ENCODE results near the gene PTRHD1. TPM values are rescaled to one million over a fixed set of nuclear protein-coding genes. Genes with fewer than 3 reads are reported as not detected.

PTRHD1 gene
- total RNA-seq, 1 donor from 2014 or later: 41.6 TPM

DNA sequence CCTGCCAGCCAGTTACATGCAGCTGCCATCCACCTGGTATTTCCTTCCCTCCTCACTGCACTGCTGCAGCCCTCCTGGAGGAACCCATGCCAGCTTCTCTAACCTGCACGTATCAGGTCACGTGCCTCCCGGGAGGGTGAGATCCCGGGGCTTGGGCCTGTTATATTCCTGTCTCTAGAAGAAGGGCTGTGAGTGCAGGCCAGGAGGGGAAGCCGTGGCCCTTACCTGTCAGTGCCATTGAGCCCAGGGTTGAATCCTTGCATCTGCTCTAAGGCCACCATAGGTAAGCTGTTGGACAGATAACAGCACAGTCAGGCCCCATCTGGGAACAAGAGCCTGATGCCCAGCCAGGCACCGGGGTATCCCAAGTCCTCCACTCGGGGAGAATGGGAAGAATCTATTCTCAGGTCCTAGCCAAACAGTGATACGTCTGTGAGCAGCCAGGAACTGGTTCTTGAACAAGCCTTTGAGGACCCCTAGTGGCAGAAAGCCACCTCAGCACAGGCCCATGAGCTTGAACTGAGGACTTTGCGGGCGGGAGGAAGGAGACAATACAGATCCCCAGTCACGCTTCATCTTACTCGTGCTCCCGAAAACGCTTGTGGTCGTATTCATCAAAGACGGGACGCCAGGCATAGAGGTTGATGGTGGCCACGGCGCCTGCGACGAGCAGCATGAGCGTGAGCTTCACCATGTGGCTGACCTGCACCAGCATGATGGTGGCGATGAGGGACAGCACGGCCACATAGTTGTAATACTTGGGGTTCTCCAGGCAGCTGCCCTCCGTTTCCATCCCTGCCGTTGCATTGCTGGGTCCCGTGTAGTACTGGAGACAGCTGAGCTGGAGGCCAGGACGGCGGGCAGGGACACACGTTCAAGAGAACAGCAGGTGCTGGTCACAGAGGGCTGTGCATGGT, 34.4 kb upstream of the PTRHD1 start:
- no peak overlapping the region for H3K4me3 ChIP-seq

DNA sequence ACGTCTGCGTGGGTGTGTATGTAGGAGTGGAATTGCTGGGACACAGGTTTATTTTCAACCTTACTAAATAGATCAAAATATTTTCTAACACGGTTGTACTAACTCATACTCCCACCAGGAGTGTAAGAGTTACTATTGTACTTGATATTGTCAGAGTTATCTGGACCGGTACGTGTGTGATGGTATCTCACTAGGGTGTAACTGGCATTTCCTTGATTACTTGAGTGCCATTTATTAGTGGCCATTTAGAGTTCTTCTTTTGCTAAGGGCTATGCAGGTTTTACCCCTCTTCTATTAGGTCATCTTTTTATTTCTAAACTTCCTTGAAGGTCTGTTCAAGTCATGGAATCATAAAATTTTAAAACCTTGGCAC, 33.6 kb upstream of the PTRHD1 start:
- no peak overlapping the region for H3K4me3 Mint-ChIP-seq
- H3K4me1 Mint-ChIP-seq: peaks cover 33% of the 10 kb centered on the region
- H3K27ac Mint-ChIP-seq: no peak overlapping the region
- no peaks in the 10 kb centered on the region for H3K9me3 Mint-ChIP-seq
- Histone ChIP-seq H3K36me3 (no peaks in the 10 kb centered on the region), H3F3A (ENCODE audit: low read depth) (peaks cover 30% of the 10 kb centered on the region), H3K4me3 (no peak overlapping the region), H3K9ac (no peak overlapping the region), H4K20me1 (ENCODE audit: low read depth) (peaks cover 9% of the 10 kb centered on the region), H3K27ac (no peak overlapping the region), H3K79me2 (ENCODE audit: low read depth) (peaks cover 8% of the 10 kb centered on the region), H2AFZ (replicated peaks) (no peak overlapping the region), H3K4me1 (peaks cover 17% of the 10 kb centered on the region), H3K4me2 (no peak overlapping the region), H3K27me3 (no peaks in the 10 kb centered on the region), H3K9me3 (ENCODE audit: low read depth) (no peaks in the 10 kb centered on the region)
- H3K36me3 Mint-ChIP-seq: peaks cover 32% of the 10 kb centered on the region
- H3K27me3 Mint-ChIP-seq (ENCODE audit: insufficient read depth, low read depth): peaks cover 17% of the 10 kb centered on the region
- TF ChIP-seq, protein P1, sequence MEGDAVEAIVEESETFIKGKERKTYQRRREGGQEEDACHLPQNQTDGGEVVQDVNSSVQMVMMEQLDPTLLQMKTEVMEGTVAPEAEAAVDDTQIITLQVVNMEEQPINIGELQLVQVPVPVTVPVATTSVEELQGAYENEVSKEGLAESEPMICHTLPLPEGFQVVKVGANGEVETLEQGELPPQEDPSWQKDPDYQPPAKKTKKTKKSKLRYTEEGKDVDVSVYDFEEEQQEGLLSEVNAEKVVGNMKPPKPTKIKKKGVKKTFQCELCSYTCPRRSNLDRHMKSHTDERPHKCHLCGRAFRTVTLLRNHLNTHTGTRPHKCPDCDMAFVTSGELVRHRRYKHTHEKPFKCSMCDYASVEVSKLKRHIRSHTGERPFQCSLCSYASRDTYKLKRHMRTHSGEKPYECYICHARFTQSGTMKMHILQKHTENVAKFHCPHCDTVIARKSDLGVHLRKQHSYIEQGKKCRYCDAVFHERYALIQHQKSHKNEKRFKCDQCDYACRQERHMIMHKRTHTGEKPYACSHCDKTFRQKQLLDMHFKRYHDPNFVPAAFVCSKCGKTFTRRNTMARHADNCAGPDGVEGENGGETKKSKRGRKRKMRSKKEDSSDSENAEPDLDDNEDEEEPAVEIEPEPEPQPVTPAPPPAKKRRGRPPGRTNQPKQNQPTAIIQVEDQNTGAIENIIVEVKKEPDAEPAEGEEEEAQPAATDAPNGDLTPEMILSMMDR (IDR thresholded peaks at IDR 0.05): no peak
- DNase-seq (ENCODE audit: low spot score): no peak

More for the DNA sequence above, 34.4 kb upstream of the PTRHD1 start:
- Mint-ChIP-seq H3K4me1 (peaks cover 31% of the 10 kb centered on the region), H3K4me3 (peak overlapping the region; percentile 60), H3K27me3 (ENCODE audit: insufficient read depth, low read depth) (peaks cover 22% of the 10 kb centered on the region), H3K36me3 (peaks cover 23% of the 10 kb centered on the region), H3K9me3 (no peaks in the 10 kb centered on the region), H3K27ac (peak overlapping the region; percentile 54)
- H3K79me2 ChIP-seq (ENCODE audit: low read depth): peaks cover 7% of the 10 kb centered on the region
- peaks cover 9% of the 10 kb centered on the region for H4K20me1 ChIP-seq (ENCODE audit: low read depth)
- no peak overlapping the region for H3K4me2 ChIP-seq
- DNase-seq (ENCODE audit: low spot score): peak; percentile 87
- no peak overlapping the region for H3K27ac ChIP-seq
- H3K36me3 ChIP-seq: no peaks in the 10 kb centered on the region
- H3K4me1 ChIP-seq: peaks cover 16% of the 10 kb centered on the region
- H3F3A ChIP-seq (ENCODE audit: low read depth): peaks cover 27% of the 10 kb centered on the region
- H2AFZ ChIP-seq (replicated peaks): no peak overlapping the region
- TF ChIP-seq, protein P1 (IDR thresholded peaks at IDR 0.05): peak; percentile 83
- no peak for TF ChIP-seq EZH2phosphoT487 (IDR thresholded peaks at IDR 0.05)
- no peaks in the 10 kb centered on the region for H3K27me3 ChIP-seq
- no peak overlapping the region for H3K9ac ChIP-seq
- H3K9me3 ChIP-seq (ENCODE audit: low read depth): no peaks in the 10 kb centered on the region

DNA sequence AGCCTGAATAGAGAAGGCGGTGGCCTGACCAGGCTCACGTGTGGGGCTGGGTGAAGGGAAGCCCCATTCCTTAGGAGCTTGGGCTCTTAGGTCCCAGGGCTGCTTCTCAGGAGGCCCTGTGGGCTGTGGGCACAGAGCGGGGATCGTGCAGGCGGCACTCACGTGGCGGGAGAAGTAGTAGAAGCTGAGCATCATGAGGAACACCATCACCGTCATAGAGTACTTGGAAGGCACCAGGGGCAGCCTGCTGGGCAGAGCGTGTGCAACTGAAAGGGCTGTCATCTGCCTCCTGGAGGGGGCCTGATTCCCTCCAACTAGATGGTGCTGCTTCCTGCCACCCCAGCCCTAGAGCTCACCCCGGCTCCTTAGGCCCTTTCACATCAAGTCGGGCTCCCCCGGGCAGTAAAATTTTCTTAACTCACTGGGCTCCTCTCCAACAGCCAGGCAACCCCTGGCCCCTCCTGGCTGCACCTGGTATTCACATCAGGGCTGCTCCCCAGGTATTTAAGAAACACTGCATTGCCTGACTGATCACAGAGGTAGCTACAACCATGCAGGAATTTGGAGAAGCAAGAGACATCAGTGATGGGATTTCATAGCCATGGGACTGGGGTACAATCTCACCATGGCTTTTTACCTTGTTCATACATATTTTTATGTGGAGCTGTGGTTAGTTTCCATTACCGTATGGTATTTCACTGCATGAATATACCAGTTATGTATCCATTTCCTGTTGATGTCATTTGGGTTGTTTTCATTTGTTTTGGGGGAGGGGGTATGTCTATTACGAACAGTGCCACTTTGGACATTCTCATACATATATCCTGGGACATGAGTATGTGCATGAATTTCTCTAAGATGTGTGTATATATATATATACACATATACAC, 32.9 kb upstream of the PTRHD1 start:
- H3K9ac ChIP-seq: no peak overlapping the region
- H4K20me1 ChIP-seq (ENCODE audit: low read depth): peaks cover 15% of the 10 kb centered on the region
- Mint-ChIP-seq H3K27me3 (ENCODE audit: insufficient read depth, low read depth) (peaks cover 17% of the 10 kb centered on the region), H3K9me3 (no peaks in the 10 kb centered on the region), H3K36me3 (peaks cover 38% of the 10 kb centered on the region), H3K27ac (no peak overlapping the region), H3K4me3 (no peak overlapping the region), H3K4me1 (peaks cover 34% of the 10 kb centered on the region)
- H3K4me1 ChIP-seq: peaks cover 19% of the 10 kb centered on the region
- H3K4me3 ChIP-seq: no peak overlapping the region
- no peaks in the 10 kb centered on the region for H3K36me3 ChIP-seq
- no peaks in the 10 kb centered on the region for H3K27me3 ChIP-seq
- DNase-seq (ENCODE audit: low spot score): no peak
- peaks cover 32% of the 10 kb centered on the region for H3F3A ChIP-seq (ENCODE audit: low read depth)
- no peak overlapping the region for H3K4me2 ChIP-seq
- no peak overlapping the region for H3K27ac ChIP-seq
- TF ChIP-seq, protein P1 (IDR thresholded peaks at IDR 0.05): no peak
- TF ChIP-seq EZH2 (IDR thresholded peaks at IDR 0.05) (no peak), EZH2phosphoT487 (IDR thresholded peaks at IDR 0.05) (no peak)
- H3K9me3 ChIP-seq (ENCODE audit: low read depth): no peaks in the 10 kb centered on the region
- H2AFZ ChIP-seq (replicated peaks): no peak overlapping the region
- peaks cover 8% of the 10 kb centered on the region for H3K79me2 ChIP-seq (ENCODE audit: low read depth)
